Activated CD4-positive, alpha-beta T cell treated with anti-CD3 and anti-CD28 coated beads for 48 hours (primary cell): ENCODE measurements around the gene CYB561.
A peak's percentile ranks its signal among the peaks of the same experiment; 100 is the strongest.

Experiments
- DNase-seq: peaks from one replicate; pipeline ENCODE4 v3.0.0-alpha.2; 2020

CYB561 gene

GRCh38 chr17:63431939-63432804 lies 13.9 kb downstream of the CYB561 start:
- DNase-seq = no peak

- DNase-seq = no peak
Observed at GRCh38 chr17:63431618-63431938, 14.5 kb downstream of the CYB561 start.

- DNase-seq = no peak
Observed at GRCh38 chr17:63430223-63430622, 15.9 kb downstream of the CYB561 start.

- no peak for DNase-seq
Observed at GRCh38 chr17:63429766-63430165, 16.3 kb downstream of the CYB561 start.

GRCh38 chr17:63426917-63427308 lies 19.2 kb downstream of the CYB561 start:
- DNase-seq = no peak

- DNase-seq = no peak
Observed at GRCh38 chr17:63426041-63426916, 19.8 kb downstream of the CYB561 start.

GRCh38 chr17:63425483-63425882 lies 20.6 kb downstream of the CYB561 start:
- peak; percentile 78 for DNase-seq

GRCh38 chr17:63423963-63424362 lies 22.1 kb downstream of the CYB561 start:
- DNase-seq = no peak

GRCh38 chr17:63423251-63423950 lies 22.7 kb downstream of the CYB561 start:
- DNase-seq = no peak

GRCh38 chr17:63421681-63422645 lies 24.1 kb downstream of the CYB561 start:
- DNase-seq = no peak

- DNase-seq = no peak
Observed at GRCh38 chr17:63420868-63421680, 25.0 kb downstream of the CYB561 start.

- DNase-seq = peak; percentile 39
Observed at GRCh38 chr17:63419949-63420867, 25.9 kb downstream of the CYB561 start.

GRCh38 chr17:63419398-63419797 lies 26.7 kb downstream of the CYB561 start:
- no peak for DNase-seq

GRCh38 chr17:63418540-63418939 lies 27.6 kb downstream of the CYB561 start:
- DNase-seq = no peak

GRCh38 chr17:63414222-63414621 lies 31.9 kb downstream of the CYB561 start:
- no peak for DNase-seq

GRCh38 chr17:63413128-63413527 lies 33.0 kb downstream of the CYB561 start:
- DNase-seq = no peak

GRCh38 chr17:63412234-63412633 lies 33.9 kb downstream of the CYB561 start:
- DNase-seq = no peak

- DNase-seq = no peak
Observed at GRCh38 chr17:63407741-63408330, 38.3 kb downstream of the CYB561 start.

GRCh38 chr17:63406689-63407330 lies 39.3 kb downstream of the CYB561 start:
- DNase-seq = peak; percentile 75
